ENCODE data around the gene NR5A2.

NR5A2 gene

GRCh38 chr1:200139661-200140250 is 112.2 kb downstream of the NR5A2 start:
- no peaks in the 10 kb centered on the region for H3K36me3 ChIP-seq (ENCODE audit: control insufficient read depth, insufficient read depth, low read length)
- no peaks in the 10 kb centered on the region for H3K9me3 ChIP-seq (ENCODE audit: control insufficient read depth, low read length)
- no peaks in the 10 kb centered on the region for H3K27me3 ChIP-seq (replicated peaks; ENCODE audit: control insufficient read depth, insufficient read depth, low read length, poor library complexity, severe bottlenecking)
- H3K4me3 ChIP-seq (ENCODE audit: insufficient read depth, low read depth, low read length, poor library complexity, severe bottlenecking), result no peak overlapping the region
- DNase-seq, result no peak
- no peaks in the 10 kb centered on the region for H3K4me1 ChIP-seq (ENCODE audit: control insufficient read depth, insufficient read depth, low read length, poor library complexity, severe bottlenecking)
- H3K27ac ChIP-seq (ENCODE audit: insufficient read depth, low read length, poor library complexity, severe bottlenecking), result no peak overlapping the region

- DNase-seq, result no peak
- no peak overlapping the region for H3K4me3 ChIP-seq (ENCODE audit: insufficient read depth, low read depth, low read length, poor library complexity, severe bottlenecking)
- no peaks in the 10 kb centered on the region for H3K9me3 ChIP-seq (ENCODE audit: control insufficient read depth, low read length)
- no peak overlapping the region for H3K27ac ChIP-seq (ENCODE audit: insufficient read depth, low read length, poor library complexity, severe bottlenecking)
- no peaks in the 10 kb centered on the region for H3K4me1 ChIP-seq (ENCODE audit: control insufficient read depth, insufficient read depth, low read length, poor library complexity, severe bottlenecking)
- H3K27me3 ChIP-seq (replicated peaks; ENCODE audit: control insufficient read depth, insufficient read depth, low read length, poor library complexity, severe bottlenecking), result no peaks in the 10 kb centered on the region
- H3K36me3 ChIP-seq (ENCODE audit: control insufficient read depth, insufficient read depth, low read length), result no peaks in the 10 kb centered on the region
Measured at GRCh38 chr1:200143347-200143746, 115.8 kb downstream of the NR5A2 start.

DNA sequence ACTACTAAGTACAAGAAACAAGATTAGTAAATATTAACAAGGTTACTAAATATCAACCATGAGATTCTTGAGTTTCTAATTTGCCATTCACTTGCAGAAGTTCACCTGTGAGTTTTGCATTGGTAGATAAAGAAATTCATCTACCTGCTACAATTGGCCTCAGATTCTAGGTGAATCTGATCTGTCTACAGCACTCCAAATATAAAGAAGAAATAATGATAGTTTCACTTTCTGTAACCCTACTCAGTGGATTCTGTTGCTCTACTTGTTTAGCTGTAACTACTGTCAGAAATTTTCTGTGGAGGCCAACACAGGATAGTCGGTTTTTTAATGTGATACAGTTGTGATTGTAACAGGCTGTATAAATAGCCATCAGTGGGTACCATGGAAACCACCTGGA is 118.6 kb downstream of the NR5A2 start:
- Histone ChIP-seq H3K36me3 (ENCODE audit: control insufficient read depth, insufficient read depth, low read length) (no peaks in the 10 kb centered on the region), H3K27me3 (replicated peaks; ENCODE audit: control insufficient read depth, insufficient read depth, low read length, poor library complexity, severe bottlenecking) (no peaks in the 10 kb centered on the region), H3K27ac (ENCODE audit: insufficient read depth, low read length, poor library complexity, severe bottlenecking) (no peak overlapping the region), H3K9me3 (ENCODE audit: control insufficient read depth, low read length) (no peaks in the 10 kb centered on the region), H3K4me3 (ENCODE audit: insufficient read depth, low read depth, low read length, poor library complexity, severe bottlenecking) (no peak overlapping the region), H3K4me1 (ENCODE audit: control insufficient read depth, insufficient read depth, low read length, poor library complexity, severe bottlenecking) (no peaks in the 10 kb centered on the region)
- no peak for DNase-seq

DNA sequence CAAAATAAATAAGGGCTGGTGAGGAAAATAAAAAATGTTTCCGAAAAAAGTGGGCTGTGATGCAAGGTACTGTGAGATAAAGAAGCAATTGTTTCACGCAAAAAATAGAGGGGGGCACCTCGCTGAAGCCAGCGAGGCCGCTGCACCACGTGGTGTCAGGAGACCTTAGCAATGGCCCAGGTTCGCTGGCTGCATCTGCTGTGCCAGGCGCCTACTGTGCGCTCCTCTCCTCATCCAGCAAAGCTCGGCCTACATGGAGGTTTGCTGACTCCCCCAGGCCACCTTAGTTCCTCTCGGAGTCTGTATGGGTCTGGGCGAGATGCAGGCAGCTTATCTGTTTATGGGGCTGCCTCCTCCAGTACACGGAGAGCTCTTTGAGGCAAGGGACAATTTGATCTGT is 119.6 kb downstream of the NR5A2 start:
- H3K4me3 ChIP-seq (ENCODE audit: insufficient read depth, low read depth, low read length, poor library complexity, severe bottlenecking), result no peak overlapping the region
- no peak for DNase-seq
- no peaks in the 10 kb centered on the region for H3K9me3 ChIP-seq (ENCODE audit: control insufficient read depth, low read length)
- no peaks in the 10 kb centered on the region for H3K36me3 ChIP-seq (ENCODE audit: control insufficient read depth, insufficient read depth, low read length)
- H3K4me1 ChIP-seq (ENCODE audit: control insufficient read depth, insufficient read depth, low read length, poor library complexity, severe bottlenecking), result no peaks in the 10 kb centered on the region
- H3K27me3 ChIP-seq (replicated peaks; ENCODE audit: control insufficient read depth, insufficient read depth, low read length, poor library complexity, severe bottlenecking), result no peaks in the 10 kb centered on the region
- no peak overlapping the region for H3K27ac ChIP-seq (ENCODE audit: insufficient read depth, low read length, poor library complexity, severe bottlenecking)

- no peak for DNase-seq
- Histone ChIP-seq H3K27ac (ENCODE audit: insufficient read depth, low read length, poor library complexity, severe bottlenecking) (no peak overlapping the region), H3K36me3 (ENCODE audit: control insufficient read depth, insufficient read depth, low read length) (no peaks in the 10 kb centered on the region), H3K4me1 (ENCODE audit: control insufficient read depth, insufficient read depth, low read length, poor library complexity, severe bottlenecking) (peaks cover 4% of the 10 kb centered on the region), H3K4me3 (ENCODE audit: insufficient read depth, low read depth, low read length, poor library complexity, severe bottlenecking) (no peak overlapping the region), H3K9me3 (ENCODE audit: control insufficient read depth, low read length) (no peaks in the 10 kb centered on the region), H3K27me3 (replicated peaks; ENCODE audit: control insufficient read depth, insufficient read depth, low read length, poor library complexity, severe bottlenecking) (no peaks in the 10 kb centered on the region)
Measured at GRCh38 chr1:200147742-200148141, 120.2 kb downstream of the NR5A2 start.

GRCh38 chr1:200150006-200150405 is 122.5 kb downstream of the NR5A2 start:
- Histone ChIP-seq H3K36me3 (ENCODE audit: control insufficient read depth, insufficient read depth, low read length) (no peaks in the 10 kb centered on the region), H3K4me1 (ENCODE audit: control insufficient read depth, insufficient read depth, low read length, poor library complexity, severe bottlenecking) (peaks cover 19% of the 10 kb centered on the region), H3K27me3 (replicated peaks; ENCODE audit: control insufficient read depth, insufficient read depth, low read length, poor library complexity, severe bottlenecking) (no peaks in the 10 kb centered on the region), H3K4me3 (ENCODE audit: insufficient read depth, low read depth, low read length, poor library complexity, severe bottlenecking) (no peak overlapping the region), H3K9me3 (ENCODE audit: control insufficient read depth, low read length) (no peaks in the 10 kb centered on the region), H3K27ac (ENCODE audit: insufficient read depth, low read length, poor library complexity, severe bottlenecking) (no peak overlapping the region)
- DNase-seq, result no peak

DNA sequence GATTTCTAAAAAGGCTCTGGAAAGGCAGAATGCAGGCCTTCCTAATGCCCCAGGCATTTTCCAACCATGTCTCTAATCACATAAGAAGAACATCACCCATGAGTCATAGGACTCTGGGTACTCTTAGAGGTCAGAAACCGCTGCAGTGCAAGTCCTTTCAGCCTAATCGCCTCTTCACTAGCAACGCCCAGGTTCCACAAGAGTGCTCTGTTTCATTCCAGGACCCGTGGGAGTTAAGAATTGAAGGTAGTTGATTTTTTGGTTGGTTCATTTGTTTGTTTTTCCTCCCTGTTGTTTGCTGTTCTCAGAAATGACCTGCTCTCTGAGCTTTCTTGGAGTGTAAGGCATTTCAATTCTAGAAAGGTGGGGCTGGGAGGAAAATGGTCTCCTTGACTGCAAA is 123.2 kb downstream of the NR5A2 start:
- Histone ChIP-seq H3K27me3 (replicated peaks; ENCODE audit: control insufficient read depth, insufficient read depth, low read length, poor library complexity, severe bottlenecking) (no peaks in the 10 kb centered on the region), H3K27ac (ENCODE audit: insufficient read depth, low read length, poor library complexity, severe bottlenecking) (no peak overlapping the region), H3K9me3 (ENCODE audit: control insufficient read depth, low read length) (no peaks in the 10 kb centered on the region), H3K4me3 (ENCODE audit: insufficient read depth, low read depth, low read length, poor library complexity, severe bottlenecking) (no peak overlapping the region), H3K36me3 (ENCODE audit: control insufficient read depth, insufficient read depth, low read length) (no peaks in the 10 kb centered on the region), H3K4me1 (ENCODE audit: control insufficient read depth, insufficient read depth, low read length, poor library complexity, severe bottlenecking) (peaks cover 19% of the 10 kb centered on the region)
- no peak for DNase-seq

DNA sequence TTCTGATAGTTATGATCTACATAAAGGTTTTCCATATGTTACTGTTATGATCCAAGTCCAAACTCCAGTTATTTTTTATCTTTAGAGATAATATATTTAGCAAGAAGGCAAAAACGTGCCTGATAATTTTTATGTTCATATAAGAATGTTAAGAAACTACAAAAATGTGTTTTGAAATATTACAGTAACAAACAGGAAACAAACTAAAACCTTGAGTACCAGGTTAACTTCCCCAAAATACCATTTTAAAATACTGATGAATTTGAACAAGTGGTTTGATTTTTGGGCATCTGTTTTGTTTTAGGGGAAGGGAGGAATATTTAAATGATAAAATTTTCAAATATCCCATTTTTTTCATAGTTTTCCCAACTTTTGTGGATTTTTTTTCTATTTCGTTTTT is 124.8 kb downstream of the NR5A2 start:
- no peak for DNase-seq
- no peak overlapping the region for H3K4me3 ChIP-seq (ENCODE audit: insufficient read depth, low read depth, low read length, poor library complexity, severe bottlenecking)
- no peaks in the 10 kb centered on the region for H3K9me3 ChIP-seq (ENCODE audit: control insufficient read depth, low read length)
- no peak overlapping the region for H3K27ac ChIP-seq (ENCODE audit: insufficient read depth, low read length, poor library complexity, severe bottlenecking)
- H3K36me3 ChIP-seq (ENCODE audit: control insufficient read depth, insufficient read depth, low read length), result no peaks in the 10 kb centered on the region
- no peaks in the 10 kb centered on the region for H3K27me3 ChIP-seq (replicated peaks; ENCODE audit: control insufficient read depth, insufficient read depth, low read length, poor library complexity, severe bottlenecking)
- peaks cover 19% of the 10 kb centered on the region for H3K4me1 ChIP-seq (ENCODE audit: control insufficient read depth, insufficient read depth, low read length, poor library complexity, severe bottlenecking)

- Histone ChIP-seq H3K4me3 (ENCODE audit: insufficient read depth, low read depth, low read length, poor library complexity, severe bottlenecking) (no peak overlapping the region), H3K27me3 (replicated peaks; ENCODE audit: control insufficient read depth, insufficient read depth, low read length, poor library complexity, severe bottlenecking) (no peaks in the 10 kb centered on the region), H3K4me1 (ENCODE audit: control insufficient read depth, insufficient read depth, low read length, poor library complexity, severe bottlenecking) (peaks cover 19% of the 10 kb centered on the region), H3K9me3 (ENCODE audit: control insufficient read depth, low read length) (no peaks in the 10 kb centered on the region), H3K27ac (ENCODE audit: insufficient read depth, low read length, poor library complexity, severe bottlenecking) (peak overlapping the region; percentile 60), H3K36me3 (ENCODE audit: control insufficient read depth, insufficient read depth, low read length) (no peaks in the 10 kb centered on the region)
- DNase-seq, result peak; percentile 18 to 50 (median 20)
Measured at GRCh38 chr1:200153277-200154055, 126.0 kb downstream of the NR5A2 start.

DNA sequence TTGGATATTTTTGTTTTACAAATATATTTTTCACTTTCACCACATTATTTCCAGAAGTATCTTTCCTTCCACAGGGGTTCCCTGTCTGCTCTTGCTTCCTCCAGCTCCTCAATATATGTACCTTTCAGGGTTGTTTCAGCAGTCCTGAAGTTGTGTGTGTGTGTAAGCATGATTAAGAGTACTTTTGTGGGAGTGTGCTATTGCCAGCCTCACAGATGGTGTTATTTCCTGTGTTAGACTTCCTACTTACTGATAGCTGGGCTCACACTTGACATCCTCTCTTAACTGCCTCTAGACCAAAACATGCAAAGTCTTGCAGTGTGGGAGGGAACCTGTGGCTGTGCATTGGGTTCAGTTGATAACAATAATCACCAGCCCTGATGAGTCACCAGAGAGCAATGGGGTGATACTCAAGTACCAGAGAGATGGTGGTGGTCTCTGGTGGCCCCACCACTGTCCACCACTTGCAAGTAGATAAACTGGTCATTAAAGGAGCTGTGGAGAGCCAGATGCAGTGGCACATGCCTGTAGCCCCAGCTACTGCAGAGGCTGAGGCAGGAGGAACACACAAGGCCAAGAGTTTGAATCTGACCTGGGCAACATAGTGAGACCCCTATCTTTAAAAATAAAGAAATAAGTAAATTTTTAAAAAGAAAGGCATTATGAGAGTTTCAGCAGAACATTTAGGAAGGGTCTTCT is 126.7 kb downstream of the NR5A2 start:
- Histone ChIP-seq H3K4me1 (ENCODE audit: control insufficient read depth, insufficient read depth, low read length, poor library complexity, severe bottlenecking) (peaks cover 19% of the 10 kb centered on the region), H3K9me3 (ENCODE audit: control insufficient read depth, low read length) (no peaks in the 10 kb centered on the region), H3K27ac (ENCODE audit: insufficient read depth, low read length, poor library complexity, severe bottlenecking) (peak overlapping the region; percentile 60), H3K27me3 (replicated peaks; ENCODE audit: control insufficient read depth, insufficient read depth, low read length, poor library complexity, severe bottlenecking) (no peaks in the 10 kb centered on the region), H3K4me3 (ENCODE audit: insufficient read depth, low read depth, low read length, poor library complexity, severe bottlenecking) (no peak overlapping the region), H3K36me3 (ENCODE audit: control insufficient read depth, insufficient read depth, low read length) (no peaks in the 10 kb centered on the region)
- DNase-seq, result peak; percentile 6 to 25 (median 17)

All from effector memory CD4-positive, alpha-beta T cell (primary cell).